HS-5 (cell line): ENCODE measurements around the gene PTRH2.
"Not testable (repeated sequence)": the region's sequence is repeated elsewhere in the genome, so short reads cannot be mapped to it uniquely, and the experiment has no call there.

Experiments used
- DNase-seq: peaks from one replicate; pipeline ENCODE4 v3.0.0-alpha.2; 2012; ENCODE audit warnings: low read depth

Gene PTRH2

GRCh38 chr17:59707149-59707970, at the start of gene PTRH2, which contains the start of gene VMP1:
Gene PTRH2, minus strand, starts transcription at chr17:59707430. Its CDS starts 9,452 bp downstream, at chr17:59697978.
Gene VMP1, plus strand, starts transcription at chr17:59707654. Its CDS starts 23,793 bp downstream, at chr17:59731447.
- peak; percentile 96 for DNase-seq

DNA sequence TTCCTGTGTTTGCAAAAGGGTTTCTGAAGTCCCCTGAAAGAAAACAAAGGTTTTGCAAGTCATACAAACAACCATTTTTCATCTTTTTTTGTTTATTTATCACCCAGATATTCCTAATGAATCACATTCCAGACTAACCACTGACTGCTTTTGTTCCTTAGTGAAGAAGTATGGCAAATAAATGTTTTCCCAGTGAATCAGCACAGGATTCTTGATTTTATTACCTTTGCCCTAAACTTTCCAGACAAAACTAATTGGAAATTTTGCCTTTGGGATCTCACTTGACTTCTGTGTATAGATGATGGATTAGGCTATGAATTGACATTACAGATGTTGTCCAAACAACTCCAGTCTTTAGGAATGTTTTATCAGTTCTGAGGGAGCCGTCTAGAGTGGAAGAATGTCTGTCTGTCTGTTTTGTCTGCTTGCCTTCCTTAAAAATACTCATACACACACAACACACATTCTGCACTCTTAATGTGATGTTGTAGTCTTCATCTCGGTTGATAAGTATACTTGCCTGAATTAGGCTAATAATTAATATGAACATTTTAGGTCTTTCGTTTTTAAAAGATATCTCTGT, 49.1 kb upstream of the PTRH2 start:
- peak; percentile 71 for DNase-seq

GRCh38 chr17:59755069-59755468, 47.8 kb upstream of the PTRH2 start:
- not testable (repeated sequence) for DNase-seq

GRCh38 chr17:59754552-59754951, 47.3 kb upstream of the PTRH2 start:
- peak; percentile 91 for DNase-seq

DNA sequence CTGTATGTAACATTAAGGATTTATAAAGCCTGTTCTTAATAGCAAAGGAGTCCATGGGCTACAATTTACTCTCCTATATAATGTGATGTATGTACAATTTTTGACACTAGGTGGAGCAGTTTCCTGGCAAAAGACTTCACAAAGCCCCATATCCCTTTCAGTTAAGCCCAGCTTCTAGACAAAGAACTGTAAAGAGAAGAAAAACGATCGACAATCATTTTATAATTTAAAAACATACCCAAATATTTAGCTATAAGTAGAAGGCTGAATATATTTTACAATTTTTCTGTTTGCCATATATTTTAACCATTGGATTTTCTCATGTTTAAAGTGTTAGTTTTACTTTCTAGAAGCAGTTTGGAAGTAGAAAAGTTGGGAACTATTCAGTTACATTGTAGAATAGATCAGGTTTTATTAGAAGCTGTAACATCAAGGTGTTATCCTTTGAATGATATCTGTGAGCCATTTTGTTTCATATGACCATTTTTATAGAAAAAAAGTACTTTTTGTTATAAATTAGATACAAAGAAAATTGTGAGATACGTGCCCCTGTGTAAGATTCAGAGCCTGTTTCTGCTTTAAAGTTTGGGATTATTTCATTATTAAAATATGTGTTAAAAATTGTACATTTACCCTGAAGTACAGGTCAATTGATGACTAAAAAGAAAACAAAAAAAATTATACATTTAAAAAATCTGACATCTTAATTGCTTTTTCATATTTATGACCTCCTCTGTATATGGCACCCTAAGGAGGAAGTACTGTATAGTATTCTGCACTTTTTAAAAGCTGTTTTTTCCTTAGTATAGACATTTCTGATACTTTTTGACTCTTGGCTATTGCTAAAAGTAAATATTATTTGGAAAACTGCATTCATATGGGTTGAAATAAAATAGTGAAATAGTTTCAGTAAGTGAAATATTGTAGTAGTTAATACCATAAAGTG, 46.6 kb upstream of the PTRH2 start:
- peak; percentile 89 for DNase-seq

- DNase-seq: no peak
Measured at GRCh38 chr17:59752922-59753321, 45.7 kb upstream of the PTRH2 start.

GRCh38 chr17:59752446-59752845, 45.2 kb upstream of the PTRH2 start:
- DNase-seq: no peak

GRCh38 chr17:59751955-59752413, 44.8 kb upstream of the PTRH2 start:
- no peak for DNase-seq

GRCh38 chr17:59748591-59748990, 41.4 kb upstream of the PTRH2 start:
- no peak for DNase-seq

DNA sequence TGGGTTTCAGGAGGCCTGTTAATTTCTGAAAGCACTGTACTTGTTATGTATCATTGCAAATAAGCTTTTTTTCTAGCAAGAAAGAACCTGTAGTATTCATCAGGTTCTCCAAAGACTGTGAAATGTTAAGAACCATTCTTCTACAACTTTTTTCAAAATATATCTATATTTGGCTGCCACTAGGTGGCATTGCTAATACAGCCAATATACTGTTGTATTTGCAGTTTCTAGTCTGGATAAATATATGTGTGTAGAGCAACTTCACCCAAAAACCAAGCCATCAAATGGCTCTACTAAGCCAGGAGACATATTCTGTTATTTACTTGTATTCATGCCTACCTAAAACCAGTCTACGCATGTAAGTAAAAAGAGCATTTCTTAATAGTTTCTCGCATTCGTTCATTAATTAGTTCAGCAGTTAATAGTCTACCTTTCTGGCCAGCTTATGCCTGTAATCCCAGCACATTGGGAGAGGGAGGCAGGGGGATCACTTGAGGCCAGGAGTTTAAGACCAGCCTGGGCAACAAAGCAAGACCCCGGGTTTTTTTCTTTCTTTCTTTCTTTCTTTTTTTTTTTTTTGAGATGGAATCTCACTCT, 39.7 kb upstream of the PTRH2 start:
- DNase-seq: no peak

DNA sequence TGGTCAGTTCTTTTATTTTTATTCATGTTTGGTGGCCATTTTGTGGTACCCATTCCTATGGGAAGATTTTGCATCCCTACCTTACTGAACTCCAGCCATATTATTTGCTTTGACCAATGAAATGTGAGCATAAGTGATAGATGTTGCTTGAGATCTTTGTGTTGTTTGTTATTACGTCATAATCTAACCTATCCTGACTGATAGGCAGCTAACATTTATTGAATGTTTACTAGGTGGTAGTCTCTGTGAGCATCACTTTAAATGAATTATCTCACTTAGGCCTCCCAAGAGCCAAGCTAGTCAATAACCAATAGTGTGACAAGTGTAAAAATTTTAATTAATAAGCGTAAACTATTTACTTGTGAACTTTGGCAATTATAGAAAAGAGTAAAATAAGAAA, 37.8 kb upstream of the PTRH2 start:
- no peak for DNase-seq

DNA sequence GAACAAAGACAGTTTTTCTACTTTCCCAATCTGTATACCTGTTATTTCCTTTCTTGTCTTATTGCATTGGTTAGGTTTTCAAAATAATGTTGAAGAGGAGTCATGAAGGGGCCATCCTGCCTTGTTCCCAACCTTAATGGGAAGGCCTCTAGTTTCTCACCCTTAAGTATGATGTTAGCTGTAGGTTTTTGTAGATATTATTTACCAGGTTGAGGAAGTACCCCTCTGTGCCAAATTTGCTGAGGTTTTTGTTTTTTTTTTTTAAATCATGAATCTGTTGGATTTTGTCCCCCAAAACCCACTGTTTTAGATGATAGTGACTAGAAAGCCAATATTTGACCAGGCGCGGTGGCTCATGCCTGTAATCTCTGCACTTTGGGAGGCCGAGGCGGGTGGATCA, 36.6 kb upstream of the PTRH2 start:
- no peak for DNase-seq

GRCh38 chr17:59737324-59737723, 30.1 kb upstream of the PTRH2 start:
- DNase-seq: no peak

DNA sequence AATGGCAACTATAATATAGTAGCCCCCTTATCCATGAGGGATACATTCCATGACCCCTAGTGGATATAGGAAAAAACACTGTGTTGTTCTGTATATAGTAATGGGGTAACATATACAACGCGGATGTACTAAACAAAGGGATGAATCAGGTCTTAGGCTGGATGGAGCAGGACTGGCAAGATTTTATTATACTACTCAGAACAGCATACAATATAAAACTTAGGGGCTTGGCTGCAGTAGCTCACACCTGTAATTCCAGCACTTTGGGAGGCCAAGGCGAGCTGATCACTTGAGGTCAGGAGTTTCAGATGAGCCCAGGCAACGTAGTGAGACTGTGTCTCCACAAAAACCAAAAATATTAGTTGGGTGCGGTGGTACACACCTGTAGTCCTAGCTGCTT, 27.0 kb upstream of the PTRH2 start:
- DNase-seq: no peak

- DNase-seq: no peak
Measured at GRCh38 chr17:59733697-59734096, 26.5 kb upstream of the PTRH2 start.

GRCh38 chr17:59730268-59730834, 23.1 kb upstream of the PTRH2 start:
- no peak for DNase-seq

- no peak for DNase-seq
Measured at GRCh38 chr17:59727817-59728533, 20.7 kb upstream of the PTRH2 start.

DNA sequence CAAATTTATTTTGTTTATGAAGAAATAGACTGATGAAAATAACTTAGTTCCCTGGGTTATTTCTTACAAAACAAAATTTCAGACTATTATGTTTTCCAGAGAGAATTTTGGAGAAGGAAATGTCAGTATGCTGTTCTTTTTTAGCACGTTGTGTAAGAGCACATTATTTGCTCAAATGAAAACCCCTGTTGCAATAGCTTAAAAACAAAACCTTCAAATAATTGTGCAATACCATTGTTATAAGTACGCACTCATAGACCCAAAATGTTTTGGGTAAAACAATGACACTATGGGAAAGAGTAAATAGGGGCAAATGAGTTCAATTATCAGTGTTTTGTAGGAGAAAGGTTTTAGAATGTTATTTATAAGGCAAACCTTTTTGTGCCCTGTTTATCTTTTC, 18.5 kb upstream of the PTRH2 start:
- DNase-seq: no peak

- no peak for DNase-seq
Measured at GRCh38 chr17:59723607-59724006, 16.4 kb upstream of the PTRH2 start.

GRCh38 chr17:59723041-59723440, 15.8 kb upstream of the PTRH2 start:
- no peak for DNase-seq

DNA sequence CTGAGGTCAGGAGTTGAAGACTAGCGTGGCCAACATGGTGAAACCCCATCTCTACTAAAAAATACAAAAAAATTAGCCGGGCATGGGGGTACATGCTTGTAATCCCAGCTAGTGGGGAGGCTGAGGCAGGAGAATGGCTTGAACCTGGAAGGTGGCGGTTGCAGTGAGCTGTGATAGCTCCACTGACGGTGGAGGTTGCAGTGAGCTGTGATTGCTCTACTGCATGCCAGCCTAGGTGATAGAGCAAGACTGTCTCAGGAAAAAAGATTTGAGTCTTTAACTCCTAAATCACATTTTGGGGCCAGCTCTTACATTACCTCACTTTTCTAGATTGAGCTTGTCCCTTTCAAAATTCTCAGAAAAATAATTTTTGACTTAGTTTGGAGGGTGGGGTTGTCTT, 15.4 kb upstream of the PTRH2 start:
- DNase-seq: no peak
